Hematopoietic multipotent progenitor cell treated with erythropoietin and hydrocortisone succinate and interleukin-3 and kit ligand, for 6 days (in vitro differentiated cells): ENCODE measurements around the gene ARID2.
A peak's percentile ranks its signal among the peaks of the same experiment; 100 is the strongest.

Experiments used
- DNase-seq: peaks from one replicate; pipeline ENCODE4 v3.0.0-alpha.2; 2015

ARID2 gene

GRCh38 chr12:45878630-45879255 is 149.2 kb downstream of the ARID2 start:
- DNase-seq: peak; percentile 33

- DNase-seq: peak; percentile 8
These were observed 149.9 kb downstream of the ARID2 start for GRCh38 chr12:45879363-45879895.

- DNase-seq: no peak
These were observed 151.0 kb downstream of the ARID2 start for GRCh38 chr12:45880533-45880932.

GRCh38 chr12:45883187-45883586 is 153.7 kb downstream of the ARID2 start:
- DNase-seq: no peak

- no peak for DNase-seq
These were observed 157.2 kb downstream of the ARID2 start for GRCh38 chr12:45886685-45887084.

GRCh38 chr12:45887544-45887943 is 158.0 kb downstream of the ARID2 start:
- DNase-seq: no peak

GRCh38 chr12:45890276-45890675 is 160.8 kb downstream of the ARID2 start:
- DNase-seq: peak; percentile 22

- peak; percentile 31 for DNase-seq
These were observed 163.7 kb downstream of the ARID2 start for GRCh38 chr12:45893240-45893639.

- no peak for DNase-seq
These were observed 166.5 kb downstream of the ARID2 start for GRCh38 chr12:45895961-45896360.

GRCh38 chr12:45898094-45898493 is 168.6 kb downstream of the ARID2 start:
- no peak for DNase-seq

GRCh38 chr12:45907955-45908354 is 178.4 kb downstream of the ARID2 start:
- DNase-seq: peak; percentile 34

GRCh38 chr12:45909041-45909713 is 179.7 kb downstream of the ARID2 start:
- no peak for DNase-seq

- DNase-seq: peak; percentile 39
These were observed 183.3 kb downstream of the ARID2 start for GRCh38 chr12:45912774-45913173.

- no peak for DNase-seq
These were observed 184.1 kb downstream of the ARID2 start for GRCh38 chr12:45913631-45914030.

GRCh38 chr12:45914090-45914489 is 184.6 kb downstream of the ARID2 start:
- DNase-seq: peak; percentile 28

- no peak for DNase-seq
These were observed 185.9 kb downstream of the ARID2 start for GRCh38 chr12:45915405-45915804.

- DNase-seq: no peak
These were observed 189.3 kb downstream of the ARID2 start for GRCh38 chr12:45918818-45919217.

GRCh38 chr12:45928309-45928708 is 198.8 kb downstream of the ARID2 start:
- no peak for DNase-seq

GRCh38 chr12:45930369-45930768 is 200.9 kb downstream of the ARID2 start:
- no peak for DNase-seq

- DNase-seq: no peak
These were observed 204.0 kb downstream of the ARID2 start for GRCh38 chr12:45933504-45933903.

- no peak for DNase-seq
These were observed 205.4 kb downstream of the ARID2 start for GRCh38 chr12:45934956-45935355.

- DNase-seq: peak; percentile 19
These were observed 209.1 kb downstream of the ARID2 start for GRCh38 chr12:45938566-45938965.

GRCh38 chr12:45939759-45940158 is 210.3 kb downstream of the ARID2 start:
- DNase-seq: no peak

- DNase-seq: no peak
These were observed 215.3 kb downstream of the ARID2 start for GRCh38 chr12:45944771-45945170.

GRCh38 chr12:45946435-45946834 is 216.9 kb downstream of the ARID2 start:
- no peak for DNase-seq
